K562 (cell line): Measurements from ENCODE around the gene CPED1. TPM values are rescaled to one million over a fixed set of nuclear protein-coding genes. Genes with fewer than 3 reads are reported as not detected.

Experiments
- ATAC-seq: fragments of 200-7000 bp; cut with Tn5 transposase; 3 replicates; pipeline ENCODE4 v1.9.1; 2020; ENCODE audit warnings: moderate library complexity
- BruUV-seq: library from RNA; stranded (reverse); fragments of 400-500 nt; replicated peaks from 2 replicates; lab custom pipeline; 2021; lab: Mats Ljungman, UMichigan
- CTCF ChIA-PET: fragments of 300-600 bp; formaldehyde crosslinking; extraction: SDS; loops from one replicate; lab custom pipeline; 2021; ENCODE audit warnings: low intra/inter-chr PET ratio; lab: Yijun Ruan, JAX
- POLR2A ChIA-PET: fragments of 300-600, 350-650 bp; sonication (Branson Sonifier 250); formaldehyde crosslinking; extraction: SDS; loops from one replicate; lab custom pipeline; 2021; ENCODE audit warnings: antibody characterized with exemption, inconsistent platforms; lab: Yijun Ruan, JAX
- DNase-seq, 4 experiments: peaks; one replicate each; pipeline versions ENCODE4 v3.0.0 to v3.0.0-alpha.2; 2011 to 2018; ENCODE audit warnings: low spot score in 3 of 4, mixed read lengths in 3 of 4; ENCODE audit errors: extremely low read depth in 1 of 4
- FAIRE-seq: peaks from 2 replicates; lab custom pipeline; 2011; peaks lifted over from hg19 to GRCh38; lab: Jason Lieb, UNC
- H2AFZ ChIP-seq: 2 replicates; pipeline ENCODE4 v1.6.0; 2011; ENCODE audit warnings: low read depth, low read length, control low read depth, inconsistent platforms
- H3K27ac ChIP-seq: fragments of 200-600 bp; 3 replicates; pipeline ENCODE4 v1.8.0; 2011; ENCODE audit warnings: low read depth, mild to moderate bottlenecking, control low read depth, inconsistent platforms, low read length, moderate library complexity, mixed read lengths; ENCODE audit errors: extremely low read depth
- H3K27me3 ChIP-seq, 2 experiments: fragments of 300-600 bp in 1 of 2; 2 replicates in 1 of 2; 3 replicates in 1 of 2; pipeline versions ENCODE4 v1.6.0 to v1.8.0; 2011; ENCODE audit warnings: inconsistent platforms in 2 of 2, low read length in 2 of 2, mild to moderate bottlenecking in 1 of 2, mixed read lengths in 1 of 2, moderate library complexity in 1 of 2; ENCODE audit not compliant: control insufficient read depth in 2 of 2, insufficient read depth in 2 of 2
- H3K36me3 ChIP-seq: fragments of 300-600 bp; 3 replicates; pipeline ENCODE4 v1.8.0; 2011; ENCODE audit warnings: mild to moderate bottlenecking, low read length, inconsistent platforms; ENCODE audit not compliant: control insufficient read depth, insufficient read depth
- H3K4me1 ChIP-seq, 2 experiments: fragments of 200-600 bp in 1 of 2; replicated peaks in 1 of 2; 2 replicates in 1 of 2; 3 replicates in 1 of 2; pipeline versions ENCODE4 v1.5.1 to v1.8.0; 2011; ENCODE audit warnings: inconsistent platforms in 2 of 2, low read length in 2 of 2, mild to moderate bottlenecking in 1 of 2, mixed read lengths in 1 of 2, moderate library complexity in 1 of 2; ENCODE audit not compliant: control insufficient read depth in 2 of 2, insufficient read depth in 2 of 2
- H3K4me2 ChIP-seq: 2 replicates; pipeline ENCODE4 v1.6.1; 2011; ENCODE audit warnings: low read length, control low read depth, inconsistent platforms, mixed read lengths; ENCODE audit not compliant: insufficient read depth
- H3K4me3 ChIP-seq: fragments of 200-600 bp; sonication (generic), shearing (Covaris generic); 2 replicates; pipeline ENCODE4 v1.5.1; 2016; ENCODE audit warnings: control low read depth, inconsistent platforms
- H3K79me2 ChIP-seq: fragments of 200-600 bp; 3 replicates; pipeline ENCODE4 v1.8.0; 2011; ENCODE audit warnings: low read length, inconsistent platforms; ENCODE audit not compliant: control insufficient read depth, insufficient read depth
- H3K9ac ChIP-seq, 2 experiments: 2 replicates each; pipeline versions ENCODE4 v1.6.0 to v1.6.1; 2011; ENCODE audit warnings: low read depth in 2 of 2, low read length in 2 of 2, control low read depth in 1 of 2, inconsistent platforms in 1 of 2, mild to moderate bottlenecking in 1 of 2, mixed read lengths in 1 of 2; ENCODE audit not compliant: insufficient read depth in 1 of 2
- H3K9me1 ChIP-seq: one replicate; pipeline ENCODE4 v1.6.0; 2011; ENCODE audit warnings: inconsistent platforms, mild to moderate bottlenecking, low read length, moderate library complexity; ENCODE audit not compliant: control insufficient read depth, insufficient read depth
- H3K9me3 ChIP-seq: replicated peaks from 2 replicates; pipeline ENCODE4 v1.5.1; 2011; ENCODE audit warnings: low read depth, low read length, inconsistent platforms; ENCODE audit not compliant: control insufficient read depth, insufficient read depth
- H4K20me1 ChIP-seq: replicated peaks from 2 replicates; pipeline ENCODE4 v1.6.1; 2011; ENCODE audit warnings: low read length, inconsistent platforms, mixed read lengths; ENCODE audit not compliant: control insufficient read depth, insufficient read depth
- C11orf30 ChIP-seq: fragments of 450-650 bp; IDR thresholded peaks from 2 replicates; pipeline ENCODE4 v1.6.1; 2016; ENCODE audit warnings: low read depth, mild to moderate bottlenecking
- CCNT2 ChIP-seq: IDR thresholded peaks from 2 replicates; pipeline ENCODE4 v1.6.1; 2011; ENCODE audit warnings: borderline replicate concordance, low read depth, mild to moderate bottlenecking, moderate library complexity, mixed read lengths, low read length; ENCODE audit not compliant: insufficient read length; ENCODE audit errors: extremely low read depth
- POLR2G ChIP-seq: fragments of 200-400 bp; formaldehyde crosslinking; IDR thresholded peaks from 2 replicates; pipeline ENCODE4 v1.6.1; 2017; ENCODE audit warnings: low read depth, mild to moderate bottlenecking, antibody characterized with exemption, low read length, moderate library complexity
- RBM22 ChIP-seq: fragments of 200-400 bp; formaldehyde crosslinking; IDR thresholded peaks from 2 replicates; pipeline ENCODE4 v1.6.1; 2018; ENCODE audit warnings: low read length, low read depth; ENCODE audit not compliant: poor library complexity, severe bottlenecking
- SMARCB1 ChIP-seq: IDR thresholded peaks from 2 replicates; pipeline ENCODE4 v1.6.1; 2011; ENCODE audit warnings: improper control_type of control experiment, low read depth; ENCODE audit not compliant: insufficient read length
- U2AF1 ChIP-seq: fragments of 200-400 bp; formaldehyde crosslinking; optimal IDR thresholded peaks from 2 replicates; pipeline ENCODE3; 2017; ENCODE audit warnings: mild to moderate bottlenecking, low read depth, low read length, moderate library complexity
- ZNF316 ChIP-seq: fragments of 450-650 bp; IDR thresholded peaks from 2 replicates; pipeline ENCODE4 v1.6.1; 2016
- WGBS: fragments of 100-300 bp; shearing (Covaris generic); methylation state at CpG from one replicate; pipeline ENCODE4 v1.1.6; 2016; ENCODE audit warnings: low coverage, mixed read lengths; ENCODE audit not compliant: insufficient coverage; ENCODE audit errors: missing lambda C conversion rate; 5-methylcytosine and 5-hydroxymethylcytosine counted together
- in situ Hi-C: fragments of 300-500 bp; cut with MboI; formaldehyde crosslinking; loops from 4 replicates; pipeline ENCODE4 v1.15.0; 2018; ENCODE audit warnings: inconsistent platforms, mixed read lengths
- intact Hi-C: fragments of 100-400 bp; cut with micrococcal nuclease; formaldehyde crosslinking; loops from 2 replicates; pipeline ENCODE4 v1.14.2; 2022
- polyA plus RNA-seq, 8 experiments: library from polyadenylated mRNA; depleted of rRNA in 4 of 8; stranded (reverse) in 5 of 8; unstranded in 3 of 8; fragments of >200 nt; fragmentation: Nextera tagmentation in 2 of 8; fragmentation: Illumina TruSeq in 1 of 8; extraction: Ambion mirVana in 2 of 8; extraction: Trizol in 1 of 8; gene quantifications; 2 replicates each; pipeline versions ENCODE4 v1.2.1 to v1.2.3, GENCODE V29; 2011 to 2014; ENCODE audit warnings: inconsistent platforms in 1 of 8, missing spikeins in 1 of 8
- total RNA-seq, 7 experiments: library from RNA; depleted of rRNA in 6 of 7; stranded (reverse); fragments of >200 nt in 6 of 7; fragmentation: Illumina TruSeq in 2 of 7; extraction: Trizol in 2 of 7; gene quantifications; 2 replicates each; pipeline versions ENCODE4 v1.2.1 to v1.2.3, GENCODE V29; 2011 to 2021; ENCODE audit warnings: low replicate concordance in 1 of 7
- TF ChIP-seq, protein P1 (sequence below): fragments of 450-650 bp; IDR thresholded peaks from 2 replicates; pipeline ENCODE4 v1.6.1; 2016; ENCODE audit warnings: mild to moderate bottlenecking, moderate library complexity

CPED1 gene
- total and polyA plus RNA-seq, 9 of the 15 experiments (the other 6 are each of a cell fraction or from before 2014, with no cell fraction given), result 195 to 393 (median 290) TPM

DNA sequence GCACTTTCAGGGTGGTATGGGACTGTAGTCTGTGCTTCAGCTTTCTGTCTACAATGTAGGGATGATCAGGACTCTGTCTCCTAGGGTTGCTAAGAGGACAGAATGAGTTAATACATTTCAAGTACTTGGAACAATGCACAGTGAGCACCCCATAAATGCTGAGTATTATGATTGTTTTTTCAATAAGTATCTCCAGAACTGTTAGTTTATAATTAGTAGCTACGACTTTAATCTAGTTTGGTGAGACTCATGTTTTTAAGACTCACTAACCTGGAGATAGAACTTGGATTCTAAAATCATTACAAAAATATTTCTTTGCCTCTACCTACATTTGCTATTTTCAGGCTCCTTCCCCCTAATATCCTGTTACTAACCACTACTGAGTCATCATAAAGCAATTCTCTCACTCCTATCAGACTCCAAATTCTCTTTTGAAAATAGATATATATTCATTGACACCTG, 95.3 kb downstream of the CPED1 start:
- DNase-seq (no peak), FAIRE-seq (no peak), ATAC-seq (peak; percentile 0; the same call in 2 of the 3 replicates)
- 69% methylated on average over 1 of the region's 1 CpG for WGBS
- peaks cover 7 to 63% of the 10 kb centered on the region in 2 experiments for H3K4me1 ChIP-seq
- H2AFZ ChIP-seq, result no peak overlapping the region
- CTCF ChIA-PET, result no interaction called here
- no peaks in the 10 kb centered on the region for H3K9me1 ChIP-seq
- H3K27me3 ChIP-seq, result no peaks in the 10 kb centered on the region
- H3K4me3 ChIP-seq, result no peak overlapping the region
- no peaks in the 10 kb centered on the region for H3K9me3 ChIP-seq
- H3K4me2 ChIP-seq, result peak overlapping the region; percentile 71
- POLR2A ChIA-PET, result interaction anchor here (0.7 to 4.6 kb wide), 14 partner anchors 8 to 250 kb away, joined by 3 to 41 read pairs (median 4); partner anchors contain the start of genes CPED1 and ING3
- peak overlapping the region in 1 of 2 experiments; percentile 13; a peak in 2 of 4 replicates for H3K9ac ChIP-seq
- intact Hi-C loops (no loop called here), in situ Hi-C loops (no loop called here)
- peak overlapping the region; percentile 43; the same call in 2 of the 3 replicates for H3K27ac ChIP-seq
- H3K79me2 ChIP-seq, result peaks cover 100% of the 10 kb centered on the region
- no TSS peak for BruUV-seq
- H4K20me1 ChIP-seq, result peaks cover 37% of the 10 kb centered on the region
- H3K36me3 ChIP-seq, result peaks cover 90% of the 10 kb centered on the region
- TF ChIP-seq, protein P1, sequence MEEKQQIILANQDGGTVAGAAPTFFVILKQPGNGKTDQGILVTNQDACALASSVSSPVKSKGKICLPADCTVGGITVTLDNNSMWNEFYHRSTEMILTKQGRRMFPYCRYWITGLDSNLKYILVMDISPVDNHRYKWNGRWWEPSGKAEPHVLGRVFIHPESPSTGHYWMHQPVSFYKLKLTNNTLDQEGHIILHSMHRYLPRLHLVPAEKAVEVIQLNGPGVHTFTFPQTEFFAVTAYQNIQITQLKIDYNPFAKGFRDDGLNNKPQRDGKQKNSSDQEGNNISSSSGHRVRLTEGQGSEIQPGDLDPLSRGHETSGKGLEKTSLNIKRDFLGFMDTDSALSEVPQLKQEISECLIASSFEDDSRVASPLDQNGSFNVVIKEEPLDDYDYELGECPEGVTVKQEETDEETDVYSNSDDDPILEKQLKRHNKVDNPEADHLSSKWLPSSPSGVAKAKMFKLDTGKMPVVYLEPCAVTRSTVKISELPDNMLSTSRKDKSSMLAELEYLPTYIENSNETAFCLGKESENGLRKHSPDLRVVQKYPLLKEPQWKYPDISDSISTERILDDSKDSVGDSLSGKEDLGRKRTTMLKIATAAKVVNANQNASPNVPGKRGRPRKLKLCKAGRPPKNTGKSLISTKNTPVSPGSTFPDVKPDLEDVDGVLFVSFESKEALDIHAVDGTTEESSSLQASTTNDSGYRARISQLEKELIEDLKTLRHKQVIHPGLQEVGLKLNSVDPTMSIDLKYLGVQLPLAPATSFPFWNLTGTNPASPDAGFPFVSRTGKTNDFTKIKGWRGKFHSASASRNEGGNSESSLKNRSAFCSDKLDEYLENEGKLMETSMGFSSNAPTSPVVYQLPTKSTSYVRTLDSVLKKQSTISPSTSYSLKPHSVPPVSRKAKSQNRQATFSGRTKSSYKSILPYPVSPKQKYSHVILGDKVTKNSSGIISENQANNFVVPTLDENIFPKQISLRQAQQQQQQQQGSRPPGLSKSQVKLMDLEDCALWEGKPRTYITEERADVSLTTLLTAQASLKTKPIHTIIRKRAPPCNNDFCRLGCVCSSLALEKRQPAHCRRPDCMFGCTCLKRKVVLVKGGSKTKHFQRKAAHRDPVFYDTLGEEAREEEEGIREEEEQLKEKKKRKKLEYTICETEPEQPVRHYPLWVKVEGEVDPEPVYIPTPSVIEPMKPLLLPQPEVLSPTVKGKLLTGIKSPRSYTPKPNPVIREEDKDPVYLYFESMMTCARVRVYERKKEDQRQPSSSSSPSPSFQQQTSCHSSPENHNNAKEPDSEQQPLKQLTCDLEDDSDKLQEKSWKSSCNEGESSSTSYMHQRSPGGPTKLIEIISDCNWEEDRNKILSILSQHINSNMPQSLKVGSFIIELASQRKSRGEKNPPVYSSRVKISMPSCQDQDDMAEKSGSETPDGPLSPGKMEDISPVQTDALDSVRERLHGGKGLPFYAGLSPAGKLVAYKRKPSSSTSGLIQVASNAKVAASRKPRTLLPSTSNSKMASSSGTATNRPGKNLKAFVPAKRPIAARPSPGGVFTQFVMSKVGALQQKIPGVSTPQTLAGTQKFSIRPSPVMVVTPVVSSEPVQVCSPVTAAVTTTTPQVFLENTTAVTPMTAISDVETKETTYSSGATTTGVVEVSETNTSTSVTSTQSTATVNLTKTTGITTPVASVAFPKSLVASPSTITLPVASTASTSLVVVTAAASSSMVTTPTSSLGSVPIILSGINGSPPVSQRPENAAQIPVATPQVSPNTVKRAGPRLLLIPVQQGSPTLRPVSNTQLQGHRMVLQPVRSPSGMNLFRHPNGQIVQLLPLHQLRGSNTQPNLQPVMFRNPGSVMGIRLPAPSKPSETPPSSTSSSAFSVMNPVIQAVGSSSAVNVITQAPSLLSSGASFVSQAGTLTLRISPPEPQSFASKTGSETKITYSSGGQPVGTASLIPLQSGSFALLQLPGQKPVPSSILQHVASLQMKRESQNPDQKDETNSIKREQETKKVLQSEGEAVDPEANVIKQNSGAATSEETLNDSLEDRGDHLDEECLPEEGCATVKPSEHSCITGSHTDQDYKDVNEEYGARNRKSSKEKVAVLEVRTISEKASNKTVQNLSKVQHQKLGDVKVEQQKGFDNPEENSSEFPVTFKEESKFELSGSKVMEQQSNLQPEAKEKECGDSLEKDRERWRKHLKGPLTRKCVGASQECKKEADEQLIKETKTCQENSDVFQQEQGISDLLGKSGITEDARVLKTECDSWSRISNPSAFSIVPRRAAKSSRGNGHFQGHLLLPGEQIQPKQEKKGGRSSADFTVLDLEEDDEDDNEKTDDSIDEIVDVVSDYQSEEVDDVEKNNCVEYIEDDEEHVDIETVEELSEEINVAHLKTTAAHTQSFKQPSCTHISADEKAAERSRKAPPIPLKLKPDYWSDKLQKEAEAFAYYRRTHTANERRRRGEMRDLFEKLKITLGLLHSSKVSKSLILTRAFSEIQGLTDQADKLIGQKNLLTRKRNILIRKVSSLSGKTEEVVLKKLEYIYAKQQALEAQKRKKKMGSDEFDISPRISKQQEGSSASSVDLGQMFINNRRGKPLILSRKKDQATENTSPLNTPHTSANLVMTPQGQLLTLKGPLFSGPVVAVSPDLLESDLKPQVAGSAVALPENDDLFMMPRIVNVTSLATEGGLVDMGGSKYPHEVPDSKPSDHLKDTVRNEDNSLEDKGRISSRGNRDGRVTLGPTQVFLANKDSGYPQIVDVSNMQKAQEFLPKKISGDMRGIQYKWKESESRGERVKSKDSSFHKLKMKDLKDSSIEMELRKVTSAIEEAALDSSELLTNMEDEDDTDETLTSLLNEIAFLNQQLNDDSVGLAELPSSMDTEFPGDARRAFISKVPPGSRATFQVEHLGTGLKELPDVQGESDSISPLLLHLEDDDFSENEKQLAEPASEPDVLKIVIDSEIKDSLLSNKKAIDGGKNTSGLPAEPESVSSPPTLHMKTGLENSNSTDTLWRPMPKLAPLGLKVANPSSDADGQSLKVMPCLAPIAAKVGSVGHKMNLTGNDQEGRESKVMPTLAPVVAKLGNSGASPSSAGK, result no peak
- TF ChIP-seq ZNF316 (peak; percentile 73), CCNT2 (peak; percentile 54), SMARCB1 (no peak), RBM22 (peak; percentile 85), POLR2G (peak; percentile 68), U2AF1 (peak; percentile 39), C11orf30 (peak; percentile 40; the same call in 1 of the 2 replicates)
